IgD-negative memory B cell (primary cell): ENCODE measurements around the gene CADPS. TPM values are rescaled to one million over a fixed set of nuclear protein-coding genes. Genes with fewer than 3 reads are reported as not detected.
A peak's percentile ranks its signal among the peaks of the same experiment; 100 is the strongest.

ENCODE experiments used
- H3K27ac Mint-ChIP-seq, 3 donors: one replicate each; pipeline ENCODE4 v1.8.0; 2020 to 2022; ENCODE audit warnings: mild to moderate bottlenecking in 3 of 3, mixed read lengths in 3 of 3, moderate library complexity in 1 of 3
- H3K27me3 Mint-ChIP-seq: one replicate; pipeline ENCODE4 v1.8.0; 2021; ENCODE audit warnings: mixed read lengths
- H3K36me3 Mint-ChIP-seq: one replicate; pipeline ENCODE4 v1.8.0; 2020; ENCODE audit warnings: mild to moderate bottlenecking, mixed read lengths
- H3K4me1 Mint-ChIP-seq, 3 donors: one replicate each; pipeline ENCODE4 v1.8.0; 2020 to 2022; ENCODE audit warnings: mixed read lengths in 3 of 3, mild to moderate bottlenecking in 1 of 3
- H3K4me3 Mint-ChIP-seq, 4 donors: one replicate each; pipeline ENCODE4 v1.8.0; 2020 to 2022; ENCODE audit warnings: mild to moderate bottlenecking in 4 of 4, mixed read lengths in 4 of 4, moderate library complexity in 3 of 4
- H3K9me3 Mint-ChIP-seq, 3 donors: one replicate each; pipeline ENCODE4 v1.8.0; 2020 to 2021; ENCODE audit warnings: mixed read lengths in 3 of 3, mild to moderate bottlenecking in 1 of 3
- polyA plus RNA-seq: library from polyadenylated mRNA; unstranded; fragments of 300-500 nt; fragmentation: Illumina TruSeq; gene quantifications from one replicate; pipeline ENCODE4 v1.2.3, GENCODE V29; 2021

CADPS gene
- polyA plus RNA-seq = not detected

DNA sequence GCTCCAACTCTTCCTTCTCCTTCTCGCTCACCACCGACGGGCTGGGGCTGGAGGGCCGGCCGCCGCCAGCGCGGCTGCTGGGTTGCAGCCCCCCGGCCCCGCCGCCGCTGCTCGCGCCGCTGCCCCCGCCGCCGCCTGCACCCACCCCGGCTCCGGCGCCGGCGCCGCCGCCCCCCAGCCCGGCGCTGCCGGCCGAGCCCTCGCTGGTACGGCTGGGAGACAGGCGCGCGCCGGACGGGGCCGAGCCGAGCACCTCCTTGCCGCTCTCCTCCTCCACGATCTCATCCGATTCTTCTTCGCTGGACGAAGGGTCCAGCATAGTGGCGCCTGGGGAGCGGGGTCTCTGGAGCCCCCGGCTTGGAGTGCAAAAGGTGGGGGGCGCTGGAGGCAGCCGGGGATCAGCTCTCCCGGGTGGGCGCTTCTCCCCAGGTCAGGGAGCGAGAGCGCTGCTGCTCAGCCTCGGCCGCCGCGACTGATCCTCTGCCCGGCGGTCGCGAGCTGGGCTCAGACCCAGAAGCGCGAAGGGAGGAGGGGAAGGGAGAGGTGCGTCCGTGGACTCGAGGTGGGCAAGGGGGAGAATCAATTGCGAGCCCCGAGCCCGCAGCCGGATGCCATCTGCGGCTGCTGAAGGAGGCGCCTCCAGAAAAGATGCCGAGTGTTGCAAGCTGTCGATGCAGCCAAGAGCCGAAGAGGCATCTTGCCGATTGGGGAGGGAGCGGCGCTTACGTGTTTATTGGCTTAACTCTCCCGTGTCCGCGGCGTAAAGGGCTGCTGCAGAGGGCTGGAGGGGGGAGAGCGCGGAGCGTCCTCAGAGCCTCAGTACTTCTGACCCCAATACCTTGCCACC, at the start of gene CADPS:
Gene CADPS, minus strand, starts transcription at position 706 of the 847 bp plus-strand sequence. Its CDS starts 387 bp downstream, at position 319.
- H3K4me1 Mint-ChIP-seq = peaks cover 2 to 4% (median 3%) of the 10 kb centered on the region in 3 donors
- peaks cover 47% of the 10 kb centered on the region for H3K27me3 Mint-ChIP-seq
- H3K27ac Mint-ChIP-seq = peak within 1 kb of the TSS in 1 of 3 donors; percentile 39
- peak within 1 kb of the TSS in 3 of 4 donors; percentile 53 to 79 (median 70) for H3K4me3 Mint-ChIP-seq
- H3K36me3 Mint-ChIP-seq = no peaks in the 10 kb centered on the region
- peaks cover 0 to 3% (median 2%) of the 10 kb centered on the region in 3 donors for H3K9me3 Mint-ChIP-seq

DNA sequence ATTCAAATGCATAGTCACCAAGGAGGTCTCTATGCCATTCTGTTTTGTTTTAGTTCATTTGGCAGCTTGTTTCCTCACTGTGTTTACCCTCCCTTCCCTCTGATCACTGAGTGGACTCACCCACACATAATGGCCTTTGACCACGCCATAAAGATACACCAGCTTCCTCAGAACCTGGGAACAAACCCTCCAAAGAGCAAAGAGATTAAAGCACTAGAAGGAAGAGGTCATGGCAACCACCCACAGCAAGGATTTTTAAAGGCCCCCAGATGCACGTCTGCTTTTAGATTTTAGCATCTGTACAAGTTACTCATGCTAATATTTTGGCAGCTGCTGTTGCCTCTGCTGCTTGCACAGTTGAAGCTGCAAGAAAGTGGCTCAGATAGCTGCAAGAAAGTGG, 47.9 kb upstream of the CADPS start:
- Mint-ChIP-seq H3K27me3 (peaks cover 3% of the 10 kb centered on the region), H3K27ac (no peak overlapping the region), H3K4me1 (no peaks in the 10 kb centered on the region), H3K36me3 (no peaks in the 10 kb centered on the region), H3K4me3 (no peak overlapping the region), H3K9me3 (peaks cover 0 to 2% (median 0%) of the 10 kb centered on the region in 3 donors)

DNA sequence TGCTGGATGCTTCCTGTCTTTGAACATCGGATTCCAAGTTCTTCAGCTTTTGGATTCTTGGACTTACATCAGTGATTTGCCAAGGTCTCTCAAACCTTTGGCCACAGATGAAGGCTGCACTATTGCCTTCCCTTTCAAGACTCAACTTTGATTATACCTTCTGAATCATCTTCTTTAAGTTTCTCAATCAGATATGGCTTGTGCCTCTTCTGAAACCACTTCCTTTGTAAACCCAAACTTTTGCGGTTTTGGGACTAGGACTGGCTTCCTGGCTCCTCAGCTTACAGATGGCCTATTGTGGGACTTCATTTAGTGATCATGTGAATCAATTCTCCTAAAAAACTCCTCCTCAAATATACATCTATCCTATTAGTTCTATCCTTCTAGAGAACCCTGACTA, 47.1 kb upstream of the CADPS start:
- Mint-ChIP-seq H3K4me3 (no peak overlapping the region), H3K36me3 (no peaks in the 10 kb centered on the region), H3K9me3 (peaks cover 0 to 2% (median 0%) of the 10 kb centered on the region in 3 donors), H3K27ac (no peak overlapping the region), H3K27me3 (peaks cover 3% of the 10 kb centered on the region), H3K4me1 (no peaks in the 10 kb centered on the region)

DNA sequence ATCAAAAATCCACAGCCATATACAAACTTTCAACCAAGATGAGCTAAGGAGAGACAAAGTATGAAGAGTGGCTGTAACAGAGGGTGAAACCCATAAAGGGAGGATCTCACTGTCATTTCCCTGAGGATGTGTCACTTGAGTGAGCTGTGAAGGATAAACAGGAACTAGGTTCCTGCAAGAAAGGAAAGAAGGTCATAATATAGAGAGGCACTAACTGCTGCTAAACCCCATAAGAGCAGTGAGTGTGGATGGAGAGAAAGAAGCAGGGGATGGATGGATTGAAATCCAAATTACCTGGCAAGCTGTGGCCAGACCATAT, 45.2 kb upstream of the CADPS start:
- no peak overlapping the region for H3K4me3 Mint-ChIP-seq
- H3K4me1 Mint-ChIP-seq = no peaks in the 10 kb centered on the region
- H3K27ac Mint-ChIP-seq = no peak overlapping the region
- H3K36me3 Mint-ChIP-seq = no peaks in the 10 kb centered on the region
- peaks cover 5% of the 10 kb centered on the region for H3K27me3 Mint-ChIP-seq
- peaks cover 0 to 3% (median 2%) of the 10 kb centered on the region in 3 donors for H3K9me3 Mint-ChIP-seq

DNA sequence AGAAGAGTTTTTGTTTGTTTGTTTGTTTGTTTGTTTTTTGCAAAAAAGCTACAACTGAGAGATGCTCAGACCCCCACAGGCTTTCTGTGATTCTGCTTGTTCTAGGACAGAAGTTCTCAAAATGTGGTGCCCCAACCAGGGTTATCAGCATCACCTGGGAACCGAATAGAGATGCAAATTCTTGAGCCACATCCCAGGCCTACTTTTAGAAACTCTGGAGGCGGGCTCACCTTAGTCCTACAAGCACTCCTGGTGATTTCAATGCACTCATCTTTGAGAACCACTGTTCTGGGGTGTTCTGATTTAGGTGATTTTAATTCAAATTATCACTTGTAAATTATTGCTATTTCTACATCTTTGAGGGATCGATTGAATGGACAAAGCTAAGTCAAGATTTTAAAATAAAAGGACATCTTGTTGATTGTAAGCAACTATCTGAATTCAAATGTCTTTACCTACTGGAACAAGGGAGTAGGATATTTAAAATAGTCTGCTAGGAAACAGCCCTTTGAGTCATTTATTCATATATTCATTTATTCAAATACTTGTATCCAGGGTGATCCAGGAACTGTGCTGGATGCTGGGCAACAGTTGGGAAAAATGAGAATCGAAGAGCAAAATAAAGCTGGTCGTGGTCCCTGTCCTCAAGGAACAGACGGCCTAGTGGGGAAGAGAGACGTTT, 44.7 kb upstream of the CADPS start:
- Mint-ChIP-seq H3K9me3 (peaks cover 0 to 3% (median 2%) of the 10 kb centered on the region in 3 donors), H3K36me3 (no peaks in the 10 kb centered on the region), H3K27ac (no peak overlapping the region), H3K4me3 (no peak overlapping the region), H3K4me1 (no peaks in the 10 kb centered on the region), H3K27me3 (peaks cover 5% of the 10 kb centered on the region)

DNA sequence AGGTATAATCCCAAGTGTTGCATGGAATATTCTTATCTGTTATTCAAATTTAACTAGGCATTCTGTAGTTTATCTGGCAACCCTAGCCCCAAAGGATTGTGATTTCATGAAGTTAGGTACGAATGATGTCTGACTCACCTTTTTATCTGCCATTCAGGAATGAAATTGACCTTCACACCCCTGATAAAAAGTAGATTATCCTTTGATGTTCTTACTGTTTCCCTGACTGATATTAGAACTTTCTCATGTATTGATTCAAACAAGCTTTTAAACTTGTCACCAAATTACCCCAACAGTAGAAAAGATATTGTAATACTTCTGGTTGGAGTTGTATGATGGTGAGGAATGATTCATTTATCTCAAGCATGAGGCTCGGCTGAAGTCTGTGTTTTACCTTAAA, 43.6 kb upstream of the CADPS start:
- H3K36me3 Mint-ChIP-seq = no peaks in the 10 kb centered on the region
- peaks cover 3% of the 10 kb centered on the region for H3K27me3 Mint-ChIP-seq
- peaks cover 0 to 3% (median 2%) of the 10 kb centered on the region in 3 donors for H3K9me3 Mint-ChIP-seq
- no peaks in the 10 kb centered on the region for H3K4me1 Mint-ChIP-seq
- H3K27ac Mint-ChIP-seq = no peak overlapping the region
- no peak overlapping the region for H3K4me3 Mint-ChIP-seq

DNA sequence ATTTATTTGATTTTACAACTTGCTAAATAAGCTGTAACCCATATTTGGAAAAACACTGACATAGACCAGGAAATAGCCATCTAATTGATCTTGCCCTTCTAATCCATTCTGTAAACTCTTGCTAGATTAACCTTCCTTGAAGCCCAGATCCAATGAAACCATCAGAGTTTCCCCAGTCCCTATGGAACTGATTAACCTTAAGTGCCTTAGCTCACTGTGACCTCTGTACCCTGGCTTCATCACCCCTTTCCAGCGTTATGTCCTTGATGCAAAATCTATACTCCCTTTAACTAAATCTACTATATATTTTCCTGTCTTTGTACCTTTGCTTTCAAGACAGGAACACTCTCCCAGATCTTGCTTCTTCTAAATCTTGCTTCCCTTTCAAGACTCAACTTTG, 42.9 kb upstream of the CADPS start:
- Mint-ChIP-seq H3K36me3 (no peaks in the 10 kb centered on the region), H3K9me3 (peaks cover 0 to 3% (median 2%) of the 10 kb centered on the region in 3 donors), H3K4me3 (no peak overlapping the region), H3K27me3 (peaks cover 3% of the 10 kb centered on the region), H3K27ac (no peak overlapping the region), H3K4me1 (no peaks in the 10 kb centered on the region)

DNA sequence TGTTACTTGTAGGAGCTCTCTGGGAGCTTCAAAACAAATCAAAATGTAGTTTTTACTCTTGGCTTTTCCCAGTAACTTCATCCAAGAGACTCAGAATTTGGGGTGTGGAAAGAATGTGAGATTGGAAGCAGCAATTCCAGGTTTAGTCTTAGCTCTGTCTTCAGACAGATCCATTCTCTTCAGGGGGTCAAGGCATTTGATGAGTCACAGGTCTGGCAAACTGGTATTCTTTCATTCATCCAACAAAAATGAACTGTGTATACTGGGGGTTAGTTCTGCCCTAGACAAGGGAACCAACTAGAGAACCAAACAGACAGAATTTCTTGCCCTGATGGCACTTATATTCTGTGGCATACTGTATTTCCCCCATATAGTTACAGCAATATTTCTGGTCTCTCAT, 36.3 kb upstream of the CADPS start:
- Mint-ChIP-seq H3K27ac (no peak overlapping the region), H3K9me3 (peaks cover 0 to 2% (median 0%) of the 10 kb centered on the region in 3 donors), H3K4me1 (no peaks in the 10 kb centered on the region), H3K4me3 (no peak overlapping the region), H3K27me3 (peaks cover 1% of the 10 kb centered on the region), H3K36me3 (no peaks in the 10 kb centered on the region)

DNA sequence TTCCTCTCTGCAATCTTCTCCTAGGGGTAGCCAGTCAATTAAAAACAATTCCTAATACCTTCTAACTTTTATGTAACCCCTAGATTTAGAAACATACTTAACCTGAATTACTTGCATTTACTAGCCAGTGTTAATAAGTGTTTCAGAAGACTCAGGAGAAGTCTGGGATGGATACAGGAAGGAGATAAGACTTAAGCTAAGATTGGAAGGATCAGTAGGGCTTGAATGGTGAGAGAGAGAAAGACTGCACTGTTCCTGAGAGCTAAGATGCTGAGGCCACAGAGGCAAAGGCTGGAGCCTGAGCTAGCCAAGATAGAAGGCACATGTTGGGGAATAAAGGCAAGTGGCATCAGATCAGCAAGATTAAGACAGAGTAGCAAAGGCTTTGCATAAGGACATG, 30.1 kb upstream of the CADPS start:
- H3K9me3 Mint-ChIP-seq = peaks cover 0 to 6% (median 0%) of the 10 kb centered on the region in 3 donors
- H3K27me3 Mint-ChIP-seq = peaks cover 1% of the 10 kb centered on the region
- no peak overlapping the region for H3K27ac Mint-ChIP-seq
- H3K4me3 Mint-ChIP-seq = no peak overlapping the region
- no peaks in the 10 kb centered on the region for H3K36me3 Mint-ChIP-seq
- no peaks in the 10 kb centered on the region for H3K4me1 Mint-ChIP-seq

DNA sequence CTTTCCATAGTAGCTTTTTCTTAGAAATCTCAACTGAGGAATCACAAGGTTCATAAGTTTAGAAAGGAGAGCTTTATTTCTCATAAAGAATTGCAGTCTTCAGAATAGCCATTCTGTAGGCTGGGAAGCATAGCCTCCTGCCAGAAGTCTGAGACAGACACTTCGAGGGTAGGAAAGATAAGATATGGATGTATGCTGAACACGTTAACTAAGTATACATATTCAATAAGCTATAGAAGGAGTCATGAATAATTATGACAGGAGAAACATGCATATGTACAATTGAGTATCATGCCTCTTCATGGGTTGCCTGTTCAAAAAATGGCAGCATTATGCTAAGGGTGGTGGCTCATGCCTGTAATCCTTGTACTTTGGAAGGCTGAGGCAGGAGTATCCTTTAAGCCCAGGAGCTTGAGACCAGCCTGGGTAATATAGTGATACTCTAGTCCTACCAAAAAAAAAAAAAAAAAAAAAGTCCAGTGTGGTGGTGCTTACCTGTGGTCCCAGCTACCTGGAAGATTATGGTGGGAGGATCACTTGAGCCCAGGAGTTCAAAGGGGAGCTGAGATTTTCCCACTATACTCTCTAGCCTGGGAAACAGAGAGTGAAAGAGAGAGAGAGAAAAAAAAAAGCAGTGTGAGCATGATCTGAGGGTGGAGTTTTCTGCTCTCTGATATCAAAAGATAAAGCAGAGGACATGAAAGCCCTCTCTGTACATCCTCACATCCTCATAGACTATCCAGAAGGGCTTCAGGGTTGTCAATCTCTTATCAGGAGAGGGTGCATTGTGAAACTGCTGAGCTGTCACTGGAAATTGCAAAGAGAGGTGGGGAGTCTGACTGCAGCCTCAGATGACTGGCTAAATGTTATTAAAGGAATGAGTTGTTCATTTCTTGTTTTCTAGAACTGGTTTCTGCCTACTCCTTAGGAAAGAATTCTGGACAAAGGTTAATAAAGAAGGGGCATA, 23.6 kb upstream of the CADPS start:
- Mint-ChIP-seq H3K27ac (peak overlapping the region in 1 of 3 donors; percentile 27), H3K4me1 (no peaks in the 10 kb centered on the region), H3K36me3 (no peaks in the 10 kb centered on the region), H3K9me3 (peaks cover 0 to 4% (median 0%) of the 10 kb centered on the region in 3 donors), H3K27me3 (no peaks in the 10 kb centered on the region), H3K4me3 (no peak overlapping the region)

DNA sequence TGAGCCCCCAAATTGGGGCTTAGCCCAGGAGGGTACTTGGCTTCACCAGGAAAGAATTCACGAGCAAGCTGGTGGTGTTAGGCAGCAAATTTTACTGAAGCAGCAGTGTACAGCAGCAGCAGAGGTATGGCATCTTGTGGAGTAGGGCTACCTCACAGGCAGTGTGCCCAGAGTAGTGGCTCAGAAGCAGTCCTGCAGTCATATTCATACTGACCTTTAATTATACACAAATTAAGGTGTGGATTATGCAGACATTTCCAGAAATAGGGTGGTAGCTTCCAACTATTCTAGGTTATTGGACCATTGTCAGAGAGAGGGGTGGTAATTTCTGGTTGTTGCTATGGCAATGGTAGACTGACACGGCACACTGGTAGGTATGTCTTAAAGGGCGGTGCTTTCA, 20.7 kb upstream of the CADPS start:
- Mint-ChIP-seq H3K9me3 (peaks cover 0 to 1% (median 0%) of the 10 kb centered on the region in 3 donors), H3K27ac (no peak overlapping the region), H3K4me3 (no peak overlapping the region), H3K27me3 (peaks cover 3% of the 10 kb centered on the region), H3K4me1 (no peaks in the 10 kb centered on the region), H3K36me3 (no peaks in the 10 kb centered on the region)

DNA sequence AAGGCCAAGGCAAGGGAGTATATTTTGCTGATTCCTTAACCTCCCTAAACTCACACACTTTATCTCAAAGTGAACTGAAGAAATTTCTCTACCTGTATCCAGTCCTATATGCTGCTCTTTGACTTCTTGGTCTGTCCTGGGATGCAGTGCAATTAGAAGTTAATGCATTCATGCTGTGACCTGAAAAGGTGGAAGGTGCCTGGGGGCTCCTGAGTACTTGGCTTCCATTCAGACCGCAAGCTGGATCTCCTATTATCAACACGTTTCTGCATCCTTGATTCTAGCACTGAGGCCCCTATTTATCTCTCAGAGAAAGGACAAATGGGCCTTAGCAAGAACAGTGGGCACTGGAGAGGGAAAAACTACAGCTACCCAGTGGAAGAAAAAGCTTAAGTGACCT, 17.7 kb upstream of the CADPS start:
- H3K36me3 Mint-ChIP-seq = no peaks in the 10 kb centered on the region
- peaks cover 0 to 1% (median 0%) of the 10 kb centered on the region in 3 donors for H3K9me3 Mint-ChIP-seq
- peaks cover 3% of the 10 kb centered on the region for H3K27me3 Mint-ChIP-seq
- H3K4me3 Mint-ChIP-seq = no peak overlapping the region
- no peaks in the 10 kb centered on the region for H3K4me1 Mint-ChIP-seq
- no peak overlapping the region for H3K27ac Mint-ChIP-seq

DNA sequence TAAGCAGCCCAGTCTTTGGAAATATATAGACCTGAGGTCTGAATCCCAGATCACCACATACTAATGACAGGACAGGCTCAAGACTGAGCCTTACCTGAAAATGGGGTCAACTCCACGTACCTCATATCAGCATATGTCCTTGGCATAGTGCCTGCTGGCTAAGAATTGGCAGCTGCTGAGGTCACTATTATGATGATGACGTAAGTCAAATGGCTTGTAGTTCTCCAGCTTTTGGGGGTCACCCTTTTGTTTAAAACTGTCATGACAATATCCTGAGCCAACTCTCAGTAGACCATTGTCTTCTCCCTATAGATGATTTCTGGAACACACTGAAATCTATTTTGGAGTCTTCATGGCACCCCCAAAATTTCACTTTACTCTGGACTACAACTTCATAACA, 16.8 kb upstream of the CADPS start:
- H3K36me3 Mint-ChIP-seq = no peaks in the 10 kb centered on the region

DNA sequence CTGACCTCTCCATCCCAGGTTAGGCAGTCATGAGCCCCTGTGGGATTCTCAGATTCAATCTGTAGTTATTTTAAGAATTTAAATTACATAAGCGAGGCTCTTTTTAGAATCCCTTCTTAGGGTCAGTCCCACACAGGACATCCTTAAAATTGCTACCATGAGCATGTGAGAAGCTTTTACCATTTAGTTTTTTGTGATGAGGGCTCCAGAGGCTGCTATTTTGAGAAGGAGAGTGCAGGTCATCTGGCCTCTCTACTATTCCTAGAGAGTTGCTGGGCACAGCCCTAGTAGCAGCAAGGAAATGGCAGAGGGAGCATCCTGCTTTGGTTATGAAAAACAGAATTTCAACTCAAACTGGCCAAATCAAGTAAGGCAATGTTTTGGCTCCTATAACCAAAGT, 13.6 kb upstream of the CADPS start:
- Mint-ChIP-seq H3K4me3 (no peak overlapping the region), H3K27me3 (peaks cover 3% of the 10 kb centered on the region), H3K4me1 (no peaks in the 10 kb centered on the region), H3K9me3 (peaks cover 0 to 4% (median 2%) of the 10 kb centered on the region in 3 donors), H3K36me3 (no peaks in the 10 kb centered on the region), H3K27ac (no peak overlapping the region)

More for the DNA sequence above, 16.8 kb upstream of the CADPS start:
- Mint-ChIP-seq H3K9me3 (peaks cover 0 to 1% (median 0%) of the 10 kb centered on the region in 3 donors), H3K4me3 (no peak overlapping the region), H3K27ac (no peak overlapping the region), H3K27me3 (peaks cover 3% of the 10 kb centered on the region), H3K4me1 (no peaks in the 10 kb centered on the region)

DNA sequence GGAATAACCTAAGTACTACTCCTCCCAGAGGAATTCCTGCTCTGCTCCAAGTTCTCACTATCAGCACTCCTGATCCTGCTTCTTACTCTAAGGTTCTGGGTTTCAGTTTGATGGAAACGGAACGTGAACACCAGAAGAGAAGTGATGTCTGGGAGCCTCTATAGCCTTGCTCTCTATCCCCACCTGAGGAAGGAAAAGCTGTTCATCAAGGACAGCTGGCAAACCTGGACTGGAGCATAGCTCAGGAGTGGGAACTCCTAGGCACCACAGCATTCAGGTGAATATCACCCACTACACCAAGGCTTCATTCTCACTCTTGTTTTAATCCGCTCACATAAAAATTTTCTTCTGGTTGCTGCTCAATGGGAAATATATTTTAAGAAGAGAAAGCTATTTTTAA, 13.0 kb upstream of the CADPS start:
- no peaks in the 10 kb centered on the region for H3K36me3 Mint-ChIP-seq
- H3K9me3 Mint-ChIP-seq = peaks cover 0 to 4% (median 2%) of the 10 kb centered on the region in 3 donors
- H3K4me3 Mint-ChIP-seq = no peak overlapping the region
- no peaks in the 10 kb centered on the region for H3K4me1 Mint-ChIP-seq
- H3K27ac Mint-ChIP-seq = no peak overlapping the region
- H3K27me3 Mint-ChIP-seq = peaks cover 3% of the 10 kb centered on the region
